Measurements from ENCODE around the gene RAB3C.

The RAB3C gene

GRCh38 chr5:58774937-58775336 is 192.1 kb downstream of the RAB3C start:
- no peaks in the 10 kb centered on the region for H3K9me3 ChIP-seq (replicated peaks; ENCODE audit: insufficient read depth, low read length)
- TF ChIP-seq CTCF (IDR thresholded peaks at IDR 0.05; ENCODE audit: low read length): no peak
- TF ChIP-seq EZH2phosphoT487 (IDR thresholded peaks at IDR 0.05; ENCODE audit: low read length): no peak
- TF ChIP-seq EZH2 (optimal IDR thresholded peaks at IDR 0.05; ENCODE audit: low read depth, low read length): no peak
- no peaks in the 10 kb centered on the region for H3K9me2 ChIP-seq (replicated peaks; ENCODE audit: insufficient read depth, low read length)
- no peaks in the 10 kb centered on the region for H3K27me3 ChIP-seq (replicated peaks; ENCODE audit: insufficient read depth, low read length)
- DNase-seq: no peak
- no peaks in the 10 kb centered on the region for H3F3A ChIP-seq (ENCODE audit: insufficient read depth, low read length)
- H3K27ac ChIP-seq (ENCODE audit: low read length): no peak overlapping the region
- no peak overlapping the region for H3K4me3 ChIP-seq (ENCODE audit: low read length)
- H2AFZ ChIP-seq (ENCODE audit: low read length): no peak overlapping the region
- H3K4me1 ChIP-seq (ENCODE audit: low read length): no peaks in the 10 kb centered on the region
- no peaks in the 10 kb centered on the region for H4K20me1 ChIP-seq (ENCODE audit: insufficient read depth, low read length)
- no peak overlapping the region for H3K4me2 ChIP-seq (ENCODE audit: low read depth, low read length)
- H3K9ac ChIP-seq (ENCODE audit: low read length): no peak overlapping the region
- H3K36me3 ChIP-seq (replicated peaks; ENCODE audit: insufficient read depth, low read length): no peaks in the 10 kb centered on the region
- no peaks in the 10 kb centered on the region for H3K79me2 ChIP-seq (ENCODE audit: low read length)

- Histone ChIP-seq H3K4me2 (ENCODE audit: low read depth, low read length) (no peak overlapping the region), H3K9me2 (replicated peaks; ENCODE audit: insufficient read depth, low read length) (no peaks in the 10 kb centered on the region), H4K20me1 (ENCODE audit: insufficient read depth, low read length) (no peaks in the 10 kb centered on the region), H3K27me3 (replicated peaks; ENCODE audit: insufficient read depth, low read length) (no peaks in the 10 kb centered on the region), H3K4me3 (ENCODE audit: low read length) (no peak overlapping the region), H3K27ac (ENCODE audit: low read length) (no peak overlapping the region), H2AFZ (ENCODE audit: low read length) (no peak overlapping the region), H3K79me2 (ENCODE audit: low read length) (no peaks in the 10 kb centered on the region), H3K9me3 (replicated peaks; ENCODE audit: insufficient read depth, low read length) (no peaks in the 10 kb centered on the region), H3K9ac (ENCODE audit: low read length) (no peak overlapping the region), H3K36me3 (replicated peaks; ENCODE audit: insufficient read depth, low read length) (no peaks in the 10 kb centered on the region), H3F3A (ENCODE audit: insufficient read depth, low read length) (no peaks in the 10 kb centered on the region), H3K4me1 (ENCODE audit: low read length) (no peaks in the 10 kb centered on the region)
- no peak for DNase-seq
- TF ChIP-seq CTCF (IDR thresholded peaks at IDR 0.05; ENCODE audit: low read length): no peak
- TF ChIP-seq EZH2phosphoT487 (IDR thresholded peaks at IDR 0.05; ENCODE audit: low read length): no peak
- TF ChIP-seq EZH2 (optimal IDR thresholded peaks at IDR 0.05; ENCODE audit: low read depth, low read length): no peak
Observed at GRCh38 chr5:58775701-58776262, 192.9 kb downstream of the RAB3C start.

- H3F3A ChIP-seq (ENCODE audit: insufficient read depth, low read length): no peaks in the 10 kb centered on the region
- H3K9me3 ChIP-seq (replicated peaks; ENCODE audit: insufficient read depth, low read length): no peaks in the 10 kb centered on the region
- no peak overlapping the region for H3K27ac ChIP-seq (ENCODE audit: low read length)
- no peaks in the 10 kb centered on the region for H3K27me3 ChIP-seq (replicated peaks; ENCODE audit: insufficient read depth, low read length)
- no peaks in the 10 kb centered on the region for H3K79me2 ChIP-seq (ENCODE audit: low read length)
- no peak overlapping the region for H3K9ac ChIP-seq (ENCODE audit: low read length)
- H3K4me3 ChIP-seq (ENCODE audit: low read length): no peak overlapping the region
- H3K4me2 ChIP-seq (ENCODE audit: low read depth, low read length): no peak overlapping the region
- H4K20me1 ChIP-seq (ENCODE audit: insufficient read depth, low read length): no peaks in the 10 kb centered on the region
- no peaks in the 10 kb centered on the region for H3K9me2 ChIP-seq (replicated peaks; ENCODE audit: insufficient read depth, low read length)
- no peaks in the 10 kb centered on the region for H3K4me1 ChIP-seq (ENCODE audit: low read length)
- H2AFZ ChIP-seq (ENCODE audit: low read length): no peak overlapping the region
- DNase-seq: no peak
- H3K36me3 ChIP-seq (replicated peaks; ENCODE audit: insufficient read depth, low read length): no peaks in the 10 kb centered on the region
- TF ChIP-seq EZH2 (optimal IDR thresholded peaks at IDR 0.05; ENCODE audit: low read depth, low read length): no peak
Observed at GRCh38 chr5:58776559-58776958, 193.7 kb downstream of the RAB3C start.

- no peaks in the 10 kb centered on the region for H3K9me2 ChIP-seq (replicated peaks; ENCODE audit: insufficient read depth, low read length)
- TF ChIP-seq CTCF (IDR thresholded peaks at IDR 0.05; ENCODE audit: low read length): no peak
- no peak for TF ChIP-seq EZH2 (optimal IDR thresholded peaks at IDR 0.05; ENCODE audit: low read depth, low read length)
- TF ChIP-seq EZH2phosphoT487 (IDR thresholded peaks at IDR 0.05; ENCODE audit: low read length): no peak
- H3K9ac ChIP-seq (ENCODE audit: low read length): no peak overlapping the region
- H3K4me2 ChIP-seq (ENCODE audit: low read depth, low read length): no peak overlapping the region
- H3K4me1 ChIP-seq (ENCODE audit: low read length): no peaks in the 10 kb centered on the region
- H3K79me2 ChIP-seq (ENCODE audit: low read length): no peaks in the 10 kb centered on the region
- no peaks in the 10 kb centered on the region for H3F3A ChIP-seq (ENCODE audit: insufficient read depth, low read length)
- H4K20me1 ChIP-seq (ENCODE audit: insufficient read depth, low read length): no peaks in the 10 kb centered on the region
- no peak overlapping the region for H3K27ac ChIP-seq (ENCODE audit: low read length)
- no peaks in the 10 kb centered on the region for H3K9me3 ChIP-seq (replicated peaks; ENCODE audit: insufficient read depth, low read length)
- no peak overlapping the region for H3K4me3 ChIP-seq (ENCODE audit: low read length)
- H3K27me3 ChIP-seq (replicated peaks; ENCODE audit: insufficient read depth, low read length): no peaks in the 10 kb centered on the region
- no peak for DNase-seq
- H3K36me3 ChIP-seq (replicated peaks; ENCODE audit: insufficient read depth, low read length): no peaks in the 10 kb centered on the region
- H2AFZ ChIP-seq (ENCODE audit: low read length): no peak overlapping the region
Observed at GRCh38 chr5:58778888-58779287, 196.0 kb downstream of the RAB3C start.
